Measurements from ENCODE around the gene RRAGD.

DNA sequence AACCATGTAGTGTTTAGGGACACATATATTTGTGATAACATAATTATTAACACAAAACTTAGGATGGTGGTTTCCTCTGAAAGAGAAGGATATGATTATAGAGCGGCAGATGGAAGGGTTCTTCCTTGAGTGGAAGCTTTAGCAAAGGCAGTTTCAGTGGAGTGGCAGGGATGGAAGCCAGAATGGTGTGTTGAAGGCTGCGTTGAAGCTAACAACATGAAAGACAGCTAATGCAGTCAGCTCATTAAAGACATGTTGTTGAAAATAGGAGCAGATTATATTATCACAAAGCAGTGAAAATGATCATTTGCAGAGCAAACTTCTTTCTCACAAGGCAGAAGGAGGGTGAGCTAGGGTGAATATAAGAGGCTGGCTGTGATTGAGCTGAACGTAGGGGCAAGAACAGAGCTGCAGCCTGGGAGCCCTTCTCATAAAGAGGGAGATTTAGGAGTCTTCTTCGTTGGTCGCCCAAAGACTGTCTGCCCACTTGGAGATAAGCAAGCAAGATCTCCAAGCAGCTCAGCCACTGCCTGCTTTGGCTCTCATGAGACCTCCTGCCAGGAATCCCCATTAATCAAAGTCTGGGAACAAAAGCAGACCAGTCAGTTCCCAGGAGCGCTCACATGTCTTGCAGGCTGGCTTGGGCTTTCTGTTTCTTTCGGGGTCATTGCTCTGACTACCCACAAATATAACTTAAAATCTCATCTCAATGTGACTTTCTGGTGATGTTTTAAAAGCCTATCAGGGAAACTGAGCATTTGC lies 18.3 kb upstream of the RRAGD start:
- TF ChIP-seq, protein P1, sequence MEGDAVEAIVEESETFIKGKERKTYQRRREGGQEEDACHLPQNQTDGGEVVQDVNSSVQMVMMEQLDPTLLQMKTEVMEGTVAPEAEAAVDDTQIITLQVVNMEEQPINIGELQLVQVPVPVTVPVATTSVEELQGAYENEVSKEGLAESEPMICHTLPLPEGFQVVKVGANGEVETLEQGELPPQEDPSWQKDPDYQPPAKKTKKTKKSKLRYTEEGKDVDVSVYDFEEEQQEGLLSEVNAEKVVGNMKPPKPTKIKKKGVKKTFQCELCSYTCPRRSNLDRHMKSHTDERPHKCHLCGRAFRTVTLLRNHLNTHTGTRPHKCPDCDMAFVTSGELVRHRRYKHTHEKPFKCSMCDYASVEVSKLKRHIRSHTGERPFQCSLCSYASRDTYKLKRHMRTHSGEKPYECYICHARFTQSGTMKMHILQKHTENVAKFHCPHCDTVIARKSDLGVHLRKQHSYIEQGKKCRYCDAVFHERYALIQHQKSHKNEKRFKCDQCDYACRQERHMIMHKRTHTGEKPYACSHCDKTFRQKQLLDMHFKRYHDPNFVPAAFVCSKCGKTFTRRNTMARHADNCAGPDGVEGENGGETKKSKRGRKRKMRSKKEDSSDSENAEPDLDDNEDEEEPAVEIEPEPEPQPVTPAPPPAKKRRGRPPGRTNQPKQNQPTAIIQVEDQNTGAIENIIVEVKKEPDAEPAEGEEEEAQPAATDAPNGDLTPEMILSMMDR (IDR thresholded peaks at IDR 0.05; ENCODE audit: insufficient read depth, low read depth, low read length): no peak
- no peak for TF ChIP-seq EZH2 (IDR thresholded peaks at IDR 0.05; ENCODE audit: insufficient read depth, low read length)

Data from astrocyte (in vitro differentiated cells and primary cell).